SK-N-SH treated with all-trans-retinoic acid at 6 μM for 48 hours (cell line): ENCODE data around the gene UBR2.

Experiments used
- ARNTL ChIP-seq: fragments of 450-650 bp; formaldehyde crosslinking; IDR thresholded peaks from 2 replicates; pipeline ENCODE4 v1.5.0; 2020; ENCODE audit warnings: low read depth, mild to moderate bottlenecking, moderate library complexity, borderline replicate concordance
- BACH2 ChIP-seq: fragments of 250-450 bp; sonication (Bioruptor Pico); IDR thresholded peaks from 2 replicates; pipeline ENCODE4 v1.9.0; 2021; ENCODE audit warnings: mild to moderate bottlenecking, borderline replicate concordance
- RARB ChIP-seq: fragments of 250-450 bp; sonication (Bioruptor Pico); IDR thresholded peaks from 2 replicates; pipeline ENCODE4 v1.8.0; 2021; ENCODE audit warnings: mild to moderate bottlenecking, moderate library complexity
- TCF4 ChIP-seq: fragments of 250-450 bp; sonication (Bioruptor Pico); IDR thresholded peaks from 2 replicates; pipeline ENCODE4 v1.8.0; 2021; ENCODE audit warnings: mild to moderate bottlenecking, moderate library complexity, borderline replicate concordance
- ZFP30 ChIP-seq: fragments of 450-650 bp; formaldehyde crosslinking; IDR thresholded peaks from 2 replicates; pipeline ENCODE4 v1.5.0; 2022; ENCODE audit warnings: mild to moderate bottlenecking, moderate library complexity
- TF ChIP-seq, protein P1 (sequence below): fragments of 250-450 bp; sonication (Bioruptor Pico); IDR thresholded peaks from 2 replicates; pipeline ENCODE4 v1.8.0; 2020; ENCODE audit warnings: mild to moderate bottlenecking, moderate library complexity, borderline replicate concordance
- TF ChIP-seq, protein P2 (sequence below): fragments of 250-450 bp; sonication (Bioruptor Pico); IDR thresholded peaks from 2 replicates; pipeline ENCODE4 v1.5.0; 2020; ENCODE audit warnings: mild to moderate bottlenecking, moderate library complexity

DNA sequence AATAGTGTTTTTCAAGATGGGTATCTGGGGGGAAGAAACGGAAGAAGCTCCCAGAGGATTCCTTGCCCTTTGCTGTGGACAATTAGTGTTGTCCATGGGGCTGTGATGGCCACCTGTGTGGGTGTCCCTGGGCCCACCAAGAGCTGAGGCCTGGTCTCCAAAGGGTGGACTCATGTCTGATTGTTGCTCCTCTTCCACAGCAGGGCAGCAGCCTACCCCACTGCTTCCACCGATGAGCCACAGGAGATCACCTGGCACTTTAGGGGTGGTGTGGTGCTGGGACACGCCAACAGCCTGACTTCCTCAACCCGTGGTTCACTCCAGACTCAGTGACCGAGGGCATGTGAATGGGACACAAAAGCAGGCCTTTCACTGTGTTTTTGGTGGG, 133.4 kb downstream of the UBR2 start:
- TF ChIP-seq ZFP30 (CRISPR knock-in tag) (no peak), ARNTL (CRISPR knock-in tag) (no peak), TCF4 (CRISPR knock-in tag) (no peak), BACH2 (CRISPR knock-in tag) (no peak), RARB (CRISPR knock-in tag) (no peak)
- TF ChIP-seq, protein P1, sequence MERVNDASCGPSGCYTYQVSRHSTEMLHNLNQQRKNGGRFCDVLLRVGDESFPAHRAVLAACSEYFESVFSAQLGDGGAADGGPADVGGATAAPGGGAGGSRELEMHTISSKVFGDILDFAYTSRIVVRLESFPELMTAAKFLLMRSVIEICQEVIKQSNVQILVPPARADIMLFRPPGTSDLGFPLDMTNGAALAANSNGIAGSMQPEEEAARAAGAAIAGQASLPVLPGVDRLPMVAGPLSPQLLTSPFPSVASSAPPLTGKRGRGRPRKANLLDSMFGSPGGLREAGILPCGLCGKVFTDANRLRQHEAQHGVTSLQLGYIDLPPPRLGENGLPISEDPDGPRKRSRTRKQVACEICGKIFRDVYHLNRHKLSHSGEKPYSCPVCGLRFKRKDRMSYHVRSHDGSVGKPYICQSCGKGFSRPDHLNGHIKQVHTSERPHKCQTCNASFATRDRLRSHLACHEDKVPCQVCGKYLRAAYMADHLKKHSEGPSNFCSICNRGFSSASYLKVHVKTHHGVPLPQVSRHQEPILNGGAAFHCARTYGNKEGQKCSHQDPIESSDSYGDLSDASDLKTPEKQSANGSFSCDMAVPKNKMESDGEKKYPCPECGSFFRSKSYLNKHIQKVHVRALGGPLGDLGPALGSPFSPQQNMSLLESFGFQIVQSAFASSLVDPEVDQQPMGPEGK (CRISPR knock-in tag), result no peak
- TF ChIP-seq, protein P2, sequence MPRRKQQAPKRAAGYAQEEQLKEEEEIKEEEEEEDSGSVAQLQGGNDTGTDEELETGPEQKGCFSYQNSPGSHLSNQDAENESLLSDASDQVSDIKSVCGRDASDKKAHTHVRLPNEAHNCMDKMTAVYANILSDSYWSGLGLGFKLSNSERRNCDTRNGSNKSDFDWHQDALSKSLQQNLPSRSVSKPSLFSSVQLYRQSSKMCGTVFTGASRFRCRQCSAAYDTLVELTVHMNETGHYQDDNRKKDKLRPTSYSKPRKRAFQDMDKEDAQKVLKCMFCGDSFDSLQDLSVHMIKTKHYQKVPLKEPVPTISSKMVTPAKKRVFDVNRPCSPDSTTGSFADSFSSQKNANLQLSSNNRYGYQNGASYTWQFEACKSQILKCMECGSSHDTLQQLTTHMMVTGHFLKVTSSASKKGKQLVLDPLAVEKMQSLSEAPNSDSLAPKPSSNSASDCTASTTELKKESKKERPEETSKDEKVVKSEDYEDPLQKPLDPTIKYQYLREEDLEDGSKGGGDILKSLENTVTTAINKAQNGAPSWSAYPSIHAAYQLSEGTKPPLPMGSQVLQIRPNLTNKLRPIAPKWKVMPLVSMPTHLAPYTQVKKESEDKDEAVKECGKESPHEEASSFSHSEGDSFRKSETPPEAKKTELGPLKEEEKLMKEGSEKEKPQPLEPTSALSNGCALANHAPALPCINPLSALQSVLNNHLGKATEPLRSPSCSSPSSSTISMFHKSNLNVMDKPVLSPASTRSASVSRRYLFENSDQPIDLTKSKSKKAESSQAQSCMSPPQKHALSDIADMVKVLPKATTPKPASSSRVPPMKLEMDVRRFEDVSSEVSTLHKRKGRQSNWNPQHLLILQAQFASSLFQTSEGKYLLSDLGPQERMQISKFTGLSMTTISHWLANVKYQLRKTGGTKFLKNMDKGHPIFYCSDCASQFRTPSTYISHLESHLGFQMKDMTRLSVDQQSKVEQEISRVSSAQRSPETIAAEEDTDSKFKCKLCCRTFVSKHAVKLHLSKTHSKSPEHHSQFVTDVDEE (CRISPR knock-in tag), result no peak
